Measurements from ENCODE around the gene HDHD3.

GRCh38 chr9:113352411-113352810 lies 24.4 kb downstream of the HDHD3 start:
- TF ChIP-seq FOXJ3 (CRISPR knock-in tag; IDR thresholded peaks at IDR 0.05; ENCODE audit: borderline replicate concordance): no peak
- TF ChIP-seq, protein P1, sequence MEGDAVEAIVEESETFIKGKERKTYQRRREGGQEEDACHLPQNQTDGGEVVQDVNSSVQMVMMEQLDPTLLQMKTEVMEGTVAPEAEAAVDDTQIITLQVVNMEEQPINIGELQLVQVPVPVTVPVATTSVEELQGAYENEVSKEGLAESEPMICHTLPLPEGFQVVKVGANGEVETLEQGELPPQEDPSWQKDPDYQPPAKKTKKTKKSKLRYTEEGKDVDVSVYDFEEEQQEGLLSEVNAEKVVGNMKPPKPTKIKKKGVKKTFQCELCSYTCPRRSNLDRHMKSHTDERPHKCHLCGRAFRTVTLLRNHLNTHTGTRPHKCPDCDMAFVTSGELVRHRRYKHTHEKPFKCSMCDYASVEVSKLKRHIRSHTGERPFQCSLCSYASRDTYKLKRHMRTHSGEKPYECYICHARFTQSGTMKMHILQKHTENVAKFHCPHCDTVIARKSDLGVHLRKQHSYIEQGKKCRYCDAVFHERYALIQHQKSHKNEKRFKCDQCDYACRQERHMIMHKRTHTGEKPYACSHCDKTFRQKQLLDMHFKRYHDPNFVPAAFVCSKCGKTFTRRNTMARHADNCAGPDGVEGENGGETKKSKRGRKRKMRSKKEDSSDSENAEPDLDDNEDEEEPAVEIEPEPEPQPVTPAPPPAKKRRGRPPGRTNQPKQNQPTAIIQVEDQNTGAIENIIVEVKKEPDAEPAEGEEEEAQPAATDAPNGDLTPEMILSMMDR (IDR thresholded peaks at IDR 0.05): no peak
- TF ChIP-seq, protein P2, sequence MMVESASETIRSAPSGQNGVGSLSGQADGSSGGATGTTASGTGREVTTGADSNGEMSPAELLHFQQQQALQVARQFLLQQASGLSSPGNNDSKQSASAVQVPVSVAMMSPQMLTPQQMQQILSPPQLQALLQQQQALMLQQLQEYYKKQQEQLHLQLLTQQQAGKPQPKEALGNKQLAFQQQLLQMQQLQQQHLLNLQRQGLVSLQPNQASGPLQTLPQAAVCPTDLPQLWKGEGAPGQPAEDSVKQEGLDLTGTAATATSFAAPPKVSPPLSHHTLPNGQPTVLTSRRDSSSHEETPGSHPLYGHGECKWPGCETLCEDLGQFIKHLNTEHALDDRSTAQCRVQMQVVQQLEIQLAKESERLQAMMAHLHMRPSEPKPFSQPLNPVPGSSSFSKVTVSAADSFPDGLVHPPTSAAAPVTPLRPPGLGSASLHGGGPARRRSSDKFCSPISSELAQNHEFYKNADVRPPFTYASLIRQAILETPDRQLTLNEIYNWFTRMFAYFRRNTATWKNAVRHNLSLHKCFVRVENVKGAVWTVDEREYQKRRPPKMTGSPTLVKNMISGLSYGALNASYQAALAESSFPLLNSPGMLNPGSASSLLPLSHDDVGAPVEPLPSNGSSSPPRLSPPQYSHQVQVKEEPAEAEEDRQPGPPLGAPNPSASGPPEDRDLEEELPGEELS (CRISPR knock-in tag; IDR thresholded peaks at IDR 0.05): no peak
- TF ChIP-seq ZSCAN18 (CRISPR knock-in tag; IDR thresholded peaks at IDR 0.05): no peak
- TF ChIP-seq, protein P3, sequence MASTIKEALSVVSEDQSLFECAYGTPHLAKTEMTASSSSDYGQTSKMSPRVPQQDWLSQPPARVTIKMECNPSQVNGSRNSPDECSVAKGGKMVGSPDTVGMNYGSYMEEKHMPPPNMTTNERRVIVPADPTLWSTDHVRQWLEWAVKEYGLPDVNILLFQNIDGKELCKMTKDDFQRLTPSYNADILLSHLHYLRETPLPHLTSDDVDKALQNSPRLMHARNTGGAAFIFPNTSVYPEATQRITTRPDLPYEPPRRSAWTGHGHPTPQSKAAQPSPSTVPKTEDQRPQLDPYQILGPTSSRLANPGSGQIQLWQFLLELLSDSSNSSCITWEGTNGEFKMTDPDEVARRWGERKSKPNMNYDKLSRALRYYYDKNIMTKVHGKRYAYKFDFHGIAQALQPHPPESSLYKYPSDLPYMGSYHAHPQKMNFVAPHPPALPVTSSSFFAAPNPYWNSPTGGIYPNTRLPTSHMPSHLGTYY (CRISPR knock-in tag; IDR thresholded peaks at IDR 0.05): no peak
- TF ChIP-seq, protein P4, sequence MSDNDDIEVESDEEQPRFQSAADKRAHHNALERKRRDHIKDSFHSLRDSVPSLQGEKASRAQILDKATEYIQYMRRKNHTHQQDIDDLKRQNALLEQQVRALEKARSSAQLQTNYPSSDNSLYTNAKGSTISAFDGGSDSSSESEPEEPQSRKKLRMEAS (CRISPR knock-in tag; IDR thresholded peaks at IDR 0.05): no peak
- no peak for TF ChIP-seq IRF1 (CRISPR knock-in tag; IDR thresholded peaks at IDR 0.05)
- no peak for TF ChIP-seq KAT7 (CRISPR knock-in tag; IDR thresholded peaks at IDR 0.05; ENCODE audit: borderline replicate concordance)
- no peak for TF ChIP-seq ZNF281 (CRISPR knock-in tag; IDR thresholded peaks at IDR 0.05)
- TF ChIP-seq CREM (CRISPR knock-in tag; IDR thresholded peaks at IDR 0.05): no peak
- no peak for TF ChIP-seq TCF7 (CRISPR knock-in tag; IDR thresholded peaks at IDR 0.05; ENCODE audit: low read depth)
- TF ChIP-seq PRDM15 (CRISPR knock-in tag; IDR thresholded peaks at IDR 0.05): no peak
